HG03558 (cell line): ENCODE data around the gene FARP1.

Experiments used
- ATAC-seq: cut with Tn5 transposase; IDR thresholded peaks from one replicate; pipeline ENCODE4 v1.9.1; 2021; ENCODE audit warnings: moderate number of reproducible peaks; ENCODE audit not compliant: unreplicated experiment; ENCODE audit errors: extremely low read depth

Gene FARP1

GRCh38 chr13:98320561-98321105 lies 177.7 kb downstream of the FARP1 start:
- ATAC-seq, result no peak

DNA sequence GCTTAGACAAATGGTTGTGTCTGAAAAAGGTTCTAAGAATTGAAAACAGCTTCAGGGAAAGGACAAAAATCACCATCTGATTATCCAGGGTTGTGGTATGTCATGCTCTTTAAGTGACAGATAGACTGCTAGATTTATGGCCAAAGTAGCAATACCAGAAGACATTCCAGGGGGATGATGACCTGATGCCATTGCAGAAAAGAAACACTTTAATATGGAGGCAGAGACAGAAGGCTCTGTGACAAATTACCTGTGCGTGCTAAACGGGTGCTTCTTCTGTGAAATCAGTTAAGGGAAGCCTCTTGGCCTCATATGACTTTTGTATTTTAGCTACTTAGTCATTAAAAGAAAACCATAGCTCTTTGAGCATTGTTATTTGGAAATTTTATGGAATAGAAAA lies 178.5 kb downstream of the FARP1 start:
- ATAC-seq, result no peak

- no peak for ATAC-seq
Measured at GRCh38 chr13:98322091-98322718, 179.3 kb downstream of the FARP1 start.

DNA sequence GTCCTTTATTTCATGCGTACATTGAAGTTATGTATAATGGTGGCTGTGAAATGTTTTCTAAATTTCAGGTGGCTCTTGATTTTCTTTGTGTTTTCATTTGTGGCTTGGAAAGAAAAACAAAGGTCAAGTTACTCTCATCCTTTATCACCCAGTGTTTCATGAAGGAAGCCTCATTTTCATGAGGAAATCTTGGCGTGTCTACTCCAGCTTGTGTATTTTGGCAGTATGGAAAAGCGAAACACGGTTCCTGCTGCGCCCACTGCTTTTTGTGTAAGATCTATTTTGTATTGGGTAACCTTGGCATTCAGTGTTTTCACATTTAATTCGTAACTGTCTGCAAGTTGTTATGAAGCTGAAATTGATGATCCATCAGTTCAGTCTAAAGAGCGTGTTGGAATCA lies 181.2 kb downstream of the FARP1 start:
- no peak for ATAC-seq

GRCh38 chr13:98325724-98326123 lies 182.8 kb downstream of the FARP1 start:
- ATAC-seq, result no peak

DNA sequence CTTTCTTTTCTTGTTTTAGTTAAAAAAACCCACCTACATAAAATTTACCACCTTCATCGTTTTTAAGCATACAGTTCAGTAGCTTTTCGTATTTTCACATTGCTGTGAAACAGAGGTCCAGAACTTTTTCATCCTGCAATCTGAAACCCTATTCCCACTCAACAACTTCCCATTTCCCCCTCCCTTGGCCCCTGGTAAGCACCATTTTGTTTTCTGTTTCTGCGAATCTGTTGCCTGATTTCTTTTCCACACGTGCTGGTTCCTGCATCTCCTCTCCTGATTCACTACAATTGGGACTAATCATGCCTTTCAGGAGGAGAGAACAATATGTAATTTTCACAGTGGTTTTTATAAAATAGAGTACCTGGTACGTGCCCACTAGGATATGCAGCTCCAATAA lies 183.4 kb downstream of the FARP1 start:
- ATAC-seq, result no peak

DNA sequence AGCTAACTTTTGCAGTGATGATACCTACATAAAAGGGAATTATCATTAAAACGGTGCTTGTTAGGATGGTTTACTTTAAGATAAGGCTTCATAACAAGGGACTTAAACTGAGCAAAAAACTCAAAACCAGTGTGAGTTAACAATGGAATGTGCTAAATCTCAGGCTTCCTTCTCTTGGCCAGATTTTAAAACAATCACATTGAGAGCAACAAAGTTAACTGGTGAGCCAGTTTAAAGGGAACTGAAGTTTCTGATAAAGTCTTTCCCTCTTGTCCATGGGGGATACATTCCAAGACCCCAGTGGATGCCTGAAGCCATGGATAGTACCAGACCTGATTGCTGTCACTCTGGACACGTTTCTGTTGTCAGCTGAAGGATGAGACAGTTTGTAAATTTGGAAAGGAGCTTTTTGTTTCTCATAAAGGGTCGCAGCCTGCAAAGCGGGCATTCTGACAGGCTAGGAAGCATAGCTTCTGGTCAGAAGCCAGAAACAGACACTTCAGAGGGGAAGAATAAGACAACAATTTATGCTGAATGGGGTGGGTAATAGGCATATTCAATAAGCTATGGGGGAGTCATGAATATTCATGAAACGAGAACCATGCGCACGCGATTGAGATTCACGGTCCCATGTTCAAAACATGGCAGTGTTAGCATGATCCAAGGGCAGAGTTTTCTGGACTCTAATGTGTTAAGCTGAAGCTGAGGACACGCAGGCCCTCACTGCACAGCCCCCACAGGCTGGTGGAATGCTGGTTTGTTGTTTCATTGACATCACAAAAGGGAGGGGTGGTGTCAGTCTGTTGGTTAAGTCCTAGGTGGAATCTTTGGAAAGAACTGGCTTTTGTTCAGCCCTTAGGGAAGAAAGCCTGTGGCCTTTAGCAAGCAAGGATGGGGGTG lies 184.7 kb downstream of the FARP1 start:
- ATAC-seq, result no peak

GRCh38 chr13:98328511-98328910 lies 185.6 kb downstream of the FARP1 start:
- no peak for ATAC-seq

- ATAC-seq, result no peak
Measured at GRCh38 chr13:98332222-98332621, 189.3 kb downstream of the FARP1 start.

- no peak for ATAC-seq
Measured at GRCh38 chr13:98332691-98333090, 189.8 kb downstream of the FARP1 start.

GRCh38 chr13:98333486-98333885 lies 190.6 kb downstream of the FARP1 start:
- no peak for ATAC-seq

DNA sequence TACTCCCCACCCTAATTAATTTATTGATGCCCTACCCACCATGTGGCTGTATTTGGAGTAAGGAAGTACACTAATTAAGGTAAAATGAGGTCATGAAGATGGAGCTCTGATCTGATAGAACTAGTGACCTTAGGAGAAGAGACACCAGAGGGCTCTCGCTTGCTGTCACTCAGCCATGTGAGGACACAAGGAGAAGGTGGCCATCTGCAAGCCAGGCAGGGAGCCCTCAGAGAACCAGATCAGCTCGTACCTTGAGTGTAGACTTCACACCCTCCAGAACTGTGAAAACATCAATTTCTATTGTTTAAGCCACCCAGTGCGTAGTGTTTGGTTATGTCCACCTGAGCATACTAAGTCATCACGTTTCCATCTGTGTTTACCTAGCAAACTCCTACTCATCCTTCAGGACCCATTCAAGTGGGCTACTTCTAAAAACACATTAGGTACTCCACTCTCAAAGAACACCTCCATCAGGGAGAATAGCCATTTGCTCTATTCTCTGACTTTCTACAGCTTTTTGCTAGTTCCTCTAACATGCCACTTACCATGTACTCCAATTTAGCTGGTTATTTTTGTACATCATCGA lies 191.8 kb downstream of the FARP1 start:
- no peak for ATAC-seq

DNA sequence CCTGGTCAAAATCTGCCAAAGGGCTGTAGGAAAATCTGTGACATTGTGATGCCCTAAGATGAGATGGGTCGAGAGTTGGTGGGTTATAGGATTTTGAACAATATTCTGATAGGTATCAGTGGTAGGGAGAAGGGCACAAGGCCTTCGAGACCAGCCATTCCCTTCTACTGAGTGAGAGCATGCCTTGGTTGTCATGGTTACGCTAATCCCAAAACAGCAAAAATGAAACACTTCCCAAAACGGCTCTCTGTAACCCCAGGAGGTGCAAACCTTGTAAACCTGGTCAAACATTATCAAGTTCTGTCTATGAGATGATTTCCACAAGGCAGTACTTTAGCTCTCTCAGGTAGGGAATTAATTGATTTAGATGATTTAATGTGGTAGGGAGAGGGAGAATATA lies 192.8 kb downstream of the FARP1 start:
- no peak for ATAC-seq

DNA sequence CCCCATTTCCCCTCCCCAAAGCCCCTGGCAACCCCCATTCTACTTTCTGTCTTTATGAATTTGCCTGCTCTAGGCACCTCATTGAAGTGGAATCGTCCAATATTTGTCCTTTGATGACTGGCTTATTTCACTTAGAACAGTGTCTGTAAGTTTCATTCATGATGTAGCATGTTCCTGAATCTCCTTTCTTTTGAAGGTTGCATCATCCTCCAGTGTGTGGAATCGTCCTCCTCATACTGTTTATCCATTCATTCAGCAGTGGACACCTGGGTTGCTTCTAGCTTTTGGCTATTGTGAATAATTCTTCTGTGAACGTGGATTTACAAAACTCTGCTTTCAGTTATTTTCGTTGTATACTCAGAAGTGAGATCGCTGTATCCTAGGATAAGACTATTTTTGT lies 195.4 kb downstream of the FARP1 start:
- no peak for ATAC-seq

- no peak for ATAC-seq
Measured at GRCh38 chr13:98339684-98340425, 197.0 kb downstream of the FARP1 start.

DNA sequence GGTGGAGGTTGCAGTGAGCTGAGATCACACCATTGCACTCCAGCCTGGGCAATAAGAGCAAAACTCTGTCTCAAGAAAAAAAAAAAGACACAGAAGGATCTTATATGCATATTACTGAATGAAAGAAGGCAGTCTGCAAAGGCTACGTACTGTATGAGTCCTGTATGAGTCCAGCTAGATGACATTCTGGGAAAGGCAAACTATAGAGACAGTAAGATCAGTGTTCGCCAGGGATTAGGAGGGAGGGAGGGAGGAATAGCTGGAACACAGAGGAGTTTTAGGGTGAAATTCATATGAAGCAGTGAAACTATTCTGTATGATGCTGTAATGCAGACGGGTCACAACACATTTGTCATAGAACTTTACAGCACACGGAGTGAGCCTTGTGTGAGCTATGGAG lies 200.1 kb downstream of the FARP1 start:
- ATAC-seq, result no peak

DNA sequence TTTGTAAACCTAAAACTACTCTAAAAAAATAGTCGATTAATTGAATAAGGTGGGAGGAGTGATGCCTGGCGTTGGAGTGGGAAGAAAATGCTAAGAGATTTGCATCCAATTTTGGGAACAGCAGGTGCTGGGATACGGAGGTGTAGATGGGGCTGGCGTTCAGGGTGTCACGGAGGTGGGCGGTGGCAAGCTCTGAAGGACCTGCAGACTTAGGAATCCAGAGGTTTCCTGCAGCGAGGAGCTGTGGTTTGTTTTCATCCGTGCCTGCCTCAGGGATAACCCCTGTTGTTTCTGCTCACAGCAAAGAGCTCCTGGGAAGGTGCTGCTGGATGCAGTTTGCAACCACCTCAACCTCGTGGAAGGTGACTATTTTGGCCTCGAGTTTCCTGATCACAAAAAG lies 200.6 kb downstream of the FARP1 start:
- no peak for ATAC-seq

DNA sequence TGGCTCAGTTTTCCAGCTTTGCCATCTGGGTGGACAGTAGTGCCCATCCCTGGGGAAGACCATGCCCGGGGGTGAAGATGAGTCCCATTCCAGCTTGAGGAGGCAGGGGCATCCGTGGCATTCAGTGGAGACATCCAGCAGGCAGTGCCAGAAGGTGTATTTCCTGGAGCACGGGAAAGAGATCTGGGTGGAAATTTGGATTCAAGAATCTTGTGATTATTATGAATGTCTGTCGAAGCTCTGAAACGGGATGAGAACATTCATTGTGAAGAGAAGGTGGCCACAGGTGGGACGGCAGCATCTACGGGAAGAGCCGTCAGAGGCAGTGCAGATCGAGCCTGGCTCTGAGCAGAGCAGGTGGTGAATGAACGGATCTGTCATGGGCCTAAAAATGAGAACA lies 201.5 kb downstream of the FARP1 start:
- no peak for ATAC-seq

DNA sequence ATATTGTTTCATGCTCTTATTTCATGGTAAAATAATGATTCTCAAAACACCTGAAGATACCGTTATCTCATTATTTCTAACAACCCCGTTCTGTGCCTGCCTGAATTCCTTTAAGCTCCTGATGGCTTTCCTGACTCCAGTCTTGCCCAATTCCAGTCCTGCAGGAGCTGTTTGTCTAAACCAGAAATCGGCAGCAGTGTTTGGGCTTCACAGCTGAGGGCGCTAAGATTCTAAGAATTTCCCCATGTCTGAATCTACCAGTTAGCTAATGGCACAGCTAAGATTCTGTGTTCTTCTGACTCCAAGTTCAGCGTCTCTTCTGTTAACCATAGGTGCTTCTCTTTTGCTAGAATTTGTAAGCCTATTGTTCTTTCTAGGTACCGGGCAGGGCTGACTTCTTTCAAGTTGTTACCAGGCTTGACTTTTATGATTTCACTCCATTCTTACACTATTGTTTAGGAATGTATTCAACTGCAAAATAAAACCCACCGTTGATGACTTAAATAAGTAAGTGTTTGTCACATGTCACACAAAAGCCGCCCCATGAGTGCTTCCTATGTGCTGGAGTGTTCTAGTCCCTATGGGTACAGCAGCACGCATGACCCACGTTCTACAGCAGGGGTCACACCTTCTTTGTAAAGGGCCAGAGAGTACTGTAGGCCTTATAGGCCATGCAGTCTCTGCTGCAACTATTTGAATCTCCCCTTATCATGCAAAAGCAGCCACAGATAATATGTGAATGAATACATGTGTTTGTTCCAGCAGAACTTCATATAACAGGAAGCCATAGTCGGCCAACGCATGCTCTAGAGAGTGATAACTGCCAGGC lies 202.4 kb downstream of the FARP1 start:
- ATAC-seq, result no peak
